ENCODE results near the gene PGLYRP4. TPM values are rescaled to one million over a fixed set of nuclear protein-coding genes. Genes with fewer than 3 reads are reported as not detected.

Gene PGLYRP4
- total RNA-seq (2021) (not detected in 2 replicates), Bru-seq, nascent RNA (not detected), BruChase-seq, experiment 1, labeled RNA remaining after a 2-hour chase (not detected), BruChase-seq, experiment 2, labeled RNA remaining after a 6-hour chase (not detected)
- long read RNA-seq = 0 reads

DNA sequence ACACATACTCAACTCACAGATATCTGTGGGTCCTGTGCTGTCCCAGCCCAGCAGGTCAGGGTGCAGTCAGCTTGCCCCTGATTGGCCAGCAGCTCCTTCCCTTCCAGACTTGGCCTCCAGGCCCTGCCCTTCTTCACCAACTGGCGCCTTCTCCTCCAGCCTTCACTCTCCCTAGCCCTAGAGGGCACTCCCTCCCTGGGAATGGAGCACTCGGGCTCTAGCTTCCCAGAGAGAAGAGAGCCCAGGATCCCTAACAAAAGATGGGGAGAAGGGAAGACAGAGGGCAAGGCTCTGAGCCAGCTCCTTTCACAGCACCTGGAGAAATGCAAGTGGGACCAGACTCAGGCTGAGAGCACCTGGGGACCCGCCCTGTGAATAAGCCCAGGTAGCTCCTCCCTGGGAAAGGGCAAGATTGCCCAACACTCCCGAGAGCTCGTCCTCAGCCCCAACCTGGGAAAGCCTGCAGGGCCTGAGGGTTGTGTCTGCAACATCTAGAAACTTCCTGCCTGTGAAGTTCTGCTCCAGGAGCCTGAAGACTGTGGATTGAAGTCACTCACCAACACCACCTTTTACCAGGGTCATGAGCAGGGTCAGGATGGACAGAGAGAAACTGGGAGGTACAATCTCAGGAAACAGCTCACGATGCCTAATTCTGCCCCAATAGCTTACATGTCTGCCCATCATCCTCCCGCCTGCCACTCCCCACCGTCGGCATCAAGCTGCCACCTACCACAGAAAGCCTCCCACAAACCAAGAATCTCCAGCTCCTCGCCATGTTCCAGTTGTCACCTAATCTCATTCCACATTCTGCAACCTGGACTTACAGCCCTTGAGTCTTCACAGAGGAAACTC, at the start of gene PGLYRP4:
Gene PGLYRP4, minus strand, starts transcription at position 331 of the 852 bp plus-strand sequence. CDS start 909 bp downstream, outside the sequence.
- Histone ChIP-seq H3K27ac (no peak within 1 kb of the TSS), H2AFZ (no peak within 1 kb of the TSS), H4K20me1 (ENCODE audit: insufficient read depth) (no peaks in the 10 kb centered on the region), H3K4me2 (no peak within 1 kb of the TSS), H3K27me3 (ENCODE audit: insufficient read depth, low read depth) (peaks cover 16% of the 10 kb centered on the region; the same call in 1 of the 2 replicates), H3K4me1 (replicated peaks; ENCODE audit: insufficient read depth) (peaks cover 9% of the 10 kb centered on the region; the same call in 1 of the 2 replicates), H3K36me3 (ENCODE audit: low read depth) (no peaks in the 10 kb centered on the region), H3K9me2 (ENCODE audit: insufficient read depth) (no peaks in the 10 kb centered on the region), H3F3A (ENCODE audit: insufficient read depth, low read depth) (peaks cover 4% of the 10 kb centered on the region), H3K4me3 (no peak within 1 kb of the TSS), H3K9me3 (ENCODE audit: insufficient read depth, low read depth) (no peaks in the 10 kb centered on the region), H3K79me2 (ENCODE audit: low read depth) (no peaks in the 10 kb centered on the region)
- no peak for DNase-seq
- intact Hi-C loops (cut with micrococcal nuclease; ENCODE audit: unreplicated experiment) = no loop called here
- ChIA-PET POLR2A (ENCODE audit: unreplicated experiment) (no interaction called here), CTCF (interaction anchor here (0.6 kb wide), 1 partner anchor 19 kb away, joined by 3 read pairs; no protein-coding TSS in a partner anchor)
- TF ChIP-seq CTCF (conservative IDR thresholded peaks at IDR 0.05) (no peak), EZH2 (IDR thresholded peaks at IDR 0.05; ENCODE audit: low read depth) (no peak)
- no TSS peak for BruUV-seq (replicated peaks)

DNA sequence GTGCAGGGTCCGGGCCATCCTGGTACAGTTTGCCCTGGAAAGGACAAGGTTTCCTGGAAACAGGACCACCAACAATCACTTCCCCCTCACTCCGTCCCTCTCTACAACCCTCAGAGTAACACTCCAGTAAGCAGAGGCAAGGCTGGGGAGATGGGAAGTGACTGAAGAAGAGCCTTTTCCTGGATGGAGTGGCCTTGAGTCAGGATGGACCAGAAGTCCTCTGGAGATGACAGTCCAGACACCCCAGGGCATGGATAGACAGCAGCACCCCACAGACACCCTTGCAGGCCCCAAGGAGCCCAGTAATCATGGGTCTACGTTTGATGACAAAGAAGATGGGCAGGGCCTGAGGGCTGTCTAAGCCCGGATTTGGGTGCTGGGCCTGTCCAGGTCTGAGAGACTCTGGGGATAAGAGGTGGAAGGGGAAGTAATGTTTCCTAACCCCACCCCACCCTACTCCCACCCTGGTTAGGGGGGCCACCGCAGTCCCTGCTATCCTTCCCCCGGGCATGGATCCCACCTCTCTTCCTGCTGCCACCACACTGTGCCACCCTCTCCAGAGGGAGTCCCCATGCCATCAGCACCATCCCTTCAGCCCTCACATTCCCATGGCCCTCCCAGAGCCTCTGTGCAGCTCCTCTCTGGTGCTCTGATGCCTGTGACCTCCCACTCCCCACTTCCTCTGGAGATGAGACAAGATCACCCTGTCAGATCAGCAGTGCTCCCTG, 49.4 kb upstream of the PGLYRP4 start:
- H3F3A ChIP-seq (ENCODE audit: insufficient read depth, low read depth) = peaks cover 3% of the 10 kb centered on the region; the same call in 1 of the 2 replicates
- no peak overlapping the region for H3K4me3 ChIP-seq
- no peak overlapping the region for H3K27ac ChIP-seq
- no peak overlapping the region for H3K4me2 ChIP-seq
- no peak overlapping the region for H2AFZ ChIP-seq
- peaks cover 24% of the 10 kb centered on the region for H3K4me1 ChIP-seq (replicated peaks; ENCODE audit: insufficient read depth)
- no peaks in the 10 kb centered on the region for H3K9me3 ChIP-seq (ENCODE audit: insufficient read depth, low read depth)
- H3K27me3 ChIP-seq (ENCODE audit: insufficient read depth, low read depth) = no peaks in the 10 kb centered on the region
- DNase-seq = no peak
- CTCF ChIA-PET = no interaction called here
- H3K79me2 ChIP-seq (ENCODE audit: low read depth) = no peaks in the 10 kb centered on the region
- no TSS peak for BruUV-seq (replicated peaks)
- H4K20me1 ChIP-seq (ENCODE audit: insufficient read depth) = no peaks in the 10 kb centered on the region
- POLR2A ChIA-PET (ENCODE audit: unreplicated experiment) = no interaction called here
- no peaks in the 10 kb centered on the region for H3K9me2 ChIP-seq (ENCODE audit: insufficient read depth)
- no peak for TF ChIP-seq EZH2 (IDR thresholded peaks at IDR 0.05; ENCODE audit: low read depth)
- H3K36me3 ChIP-seq (ENCODE audit: low read depth) = no peaks in the 10 kb centered on the region
- intact Hi-C loops (cut with micrococcal nuclease; ENCODE audit: unreplicated experiment) = no loop called here

- Histone ChIP-seq H3K36me3 (ENCODE audit: low read depth) (no peaks in the 10 kb centered on the region), H4K20me1 (ENCODE audit: insufficient read depth) (no peaks in the 10 kb centered on the region), H3F3A (ENCODE audit: insufficient read depth, low read depth) (peaks cover 3% of the 10 kb centered on the region; the same call in 1 of the 2 replicates), H3K79me2 (ENCODE audit: low read depth) (no peaks in the 10 kb centered on the region), H3K9me3 (ENCODE audit: insufficient read depth, low read depth) (no peaks in the 10 kb centered on the region), H3K27me3 (ENCODE audit: insufficient read depth, low read depth) (no peaks in the 10 kb centered on the region), H2AFZ (no peak overlapping the region), H3K9me2 (ENCODE audit: insufficient read depth) (no peaks in the 10 kb centered on the region), H3K4me1 (replicated peaks; ENCODE audit: insufficient read depth) (peaks cover 28% of the 10 kb centered on the region), H3K4me2 (no peak overlapping the region), H3K4me3 (no peak overlapping the region), H3K27ac (no peak overlapping the region)
- no peak for DNase-seq
- BruUV-seq (replicated peaks) = no TSS peak
- ChIA-PET CTCF (no interaction called here), POLR2A (ENCODE audit: unreplicated experiment) (no interaction called here)
- TF ChIP-seq CTCF (conservative IDR thresholded peaks at IDR 0.05) (no peak), EZH2 (IDR thresholded peaks at IDR 0.05; ENCODE audit: low read depth) (no peak)
- intact Hi-C loops (cut with micrococcal nuclease; ENCODE audit: unreplicated experiment) = no loop called here
Measured at GRCh38 chr1:153397051-153397923, 48.6 kb upstream of the PGLYRP4 start.

Measured in PC-9 (cell line).